Liver (tissue), 3 donors: ENCODE results near the gene TMEM204.

ENCODE experiments used
- CTCF ChIP-seq: fragments of 150-350 bp; IDR thresholded peaks from 2 replicates; pipeline ENCODE4 v1.5.1; 2017; ENCODE audit warnings: improper control_type of control experiment, low read depth, low read length; ENCODE audit not compliant: missing input control
- FOXA2 ChIP-seq: IDR thresholded peaks from 2 replicates; pipeline ENCODE4 v1.6.1; 2016; ENCODE audit warnings: antibody characterized with exemption
- TAF1 ChIP-seq: conservative IDR thresholded peaks from 2 replicates; pipeline ENCODE4 v1.6.1; 2016; ENCODE audit warnings: antibody characterized with exemption, mild to moderate bottlenecking
- TF ChIP-seq, protein P1 (sequence below): IDR thresholded peaks from 2 replicates; pipeline ENCODE4 v1.6.1; 2016; ENCODE audit warnings: antibody characterized with exemption
- donor health status: healthy.
- donor health status: healthy.

- no peak for TF ChIP-seq CTCF
- TF ChIP-seq, protein P1, sequence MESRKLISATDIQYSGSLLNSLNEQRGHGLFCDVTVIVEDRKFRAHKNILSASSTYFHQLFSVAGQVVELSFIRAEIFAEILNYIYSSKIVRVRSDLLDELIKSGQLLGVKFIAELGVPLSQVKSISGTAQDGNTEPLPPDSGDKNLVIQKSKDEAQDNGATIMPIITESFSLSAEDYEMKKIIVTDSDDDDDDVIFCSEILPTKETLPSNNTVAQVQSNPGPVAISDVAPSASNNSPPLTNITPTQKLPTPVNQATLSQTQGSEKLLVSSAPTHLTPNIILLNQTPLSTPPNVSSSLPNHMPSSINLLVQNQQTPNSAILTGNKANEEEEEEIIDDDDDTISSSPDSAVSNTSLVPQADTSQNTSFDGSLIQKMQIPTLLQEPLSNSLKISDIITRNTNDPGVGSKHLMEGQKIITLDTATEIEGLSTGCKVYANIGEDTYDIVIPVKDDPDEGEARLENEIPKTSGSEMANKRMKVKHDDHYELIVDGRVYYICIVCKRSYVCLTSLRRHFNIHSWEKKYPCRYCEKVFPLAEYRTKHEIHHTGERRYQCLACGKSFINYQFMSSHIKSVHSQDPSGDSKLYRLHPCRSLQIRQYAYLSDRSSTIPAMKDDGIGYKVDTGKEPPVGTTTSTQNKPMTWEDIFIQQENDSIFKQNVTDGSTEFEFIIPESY = no peak
- TF ChIP-seq TAF1 = no peak
- TF ChIP-seq FOXA2 = no peak
Observed at GRCh38 chr16:1580956-1581355, 47.5 kb downstream of the TMEM204 start.
